Measurements from ENCODE around the gene HOTAIR. TPM values are rescaled to one million over a fixed set of nuclear protein-coding genes. Genes with fewer than 3 reads are reported as not detected.

HOTAIR gene
- total RNA-seq, 3 donors from 2014 or later (not counting 1 experiment from before 2014, with no cell fraction given): not detected

DNA sequence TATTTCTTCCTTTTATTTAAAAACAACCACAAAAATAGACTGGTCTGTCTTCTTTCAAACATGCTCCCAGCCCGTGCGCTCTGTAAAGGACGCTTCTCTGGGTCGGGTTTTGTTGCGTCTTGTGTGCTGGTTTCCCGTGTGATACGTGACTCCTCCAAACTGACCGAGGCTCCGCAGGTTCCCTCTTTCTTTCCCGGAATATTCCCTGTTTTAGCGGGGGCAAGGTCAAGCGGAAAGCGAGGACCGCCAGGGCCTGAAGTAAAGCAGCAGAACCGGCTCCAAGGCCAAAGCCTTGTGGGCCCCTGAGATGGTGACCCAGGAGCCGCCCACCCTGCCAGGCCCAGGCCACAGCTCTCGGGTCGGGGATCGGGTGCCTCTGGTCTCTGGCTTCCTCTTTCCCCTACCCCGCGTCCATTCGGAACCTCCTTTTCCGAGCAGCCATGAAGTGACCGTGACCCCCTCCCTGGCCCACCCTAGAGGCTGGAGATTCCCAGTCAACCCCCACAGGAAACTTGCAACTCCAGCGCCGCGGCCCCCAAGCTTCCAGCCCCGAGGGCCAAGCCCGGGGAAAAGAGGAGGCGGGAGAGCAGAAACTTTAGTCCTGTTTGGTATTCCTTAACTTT is 9.3 kb upstream of the HOTAIR start:
- Histone ChIP-seq H3K27ac (ENCODE audit: low read length) (no peak overlapping the region), H3K27me3 (ENCODE audit: control insufficient read depth, insufficient read depth, low read length) (peaks cover 86% of the 10 kb centered on the region), H3K9me3 (ENCODE audit: control insufficient read depth, insufficient read depth, low read length) (peaks cover 5% of the 10 kb centered on the region), H3K4me1 (ENCODE audit: control insufficient read depth, insufficient read depth, low read length) (peaks cover 23% of the 10 kb centered on the region), H3K4me3 (ENCODE audit: low read length) (no peak overlapping the region), H3K36me3 (ENCODE audit: control insufficient read depth, insufficient read depth, low read length) (no peaks in the 10 kb centered on the region)
- DNase-seq: no peak
- Mint-ChIP-seq H3K9me3 (no peaks in the 10 kb centered on the region), H3K27me3 (ENCODE audit: low read depth in 2 of 2) (peaks cover 86 to 88% of the 10 kb centered on the region in 2 donors), H3K4me3 (peak overlapping the region; percentile 35), H3K27ac (peak overlapping the region in 1 of 2 donors; percentile 43), H3K4me1 (peaks cover 14 to 33% of the 10 kb centered on the region in 2 donors), H3K36me3 (no peaks in the 10 kb centered on the region)
- intact Hi-C loops (cut with micrococcal nuclease): loop anchor here (10.0 kb wide), 1 partner anchor 189 kb away; no protein-coding TSS in a partner anchor
- WGBS (ENCODE audit: insufficient coverage): 6% methylated on average over 29 of the region's 30 CpGs
- no peak for ATAC-seq
- no peak for TF ChIP-seq CTCF (IDR thresholded peaks at IDR 0.05)

DNA sequence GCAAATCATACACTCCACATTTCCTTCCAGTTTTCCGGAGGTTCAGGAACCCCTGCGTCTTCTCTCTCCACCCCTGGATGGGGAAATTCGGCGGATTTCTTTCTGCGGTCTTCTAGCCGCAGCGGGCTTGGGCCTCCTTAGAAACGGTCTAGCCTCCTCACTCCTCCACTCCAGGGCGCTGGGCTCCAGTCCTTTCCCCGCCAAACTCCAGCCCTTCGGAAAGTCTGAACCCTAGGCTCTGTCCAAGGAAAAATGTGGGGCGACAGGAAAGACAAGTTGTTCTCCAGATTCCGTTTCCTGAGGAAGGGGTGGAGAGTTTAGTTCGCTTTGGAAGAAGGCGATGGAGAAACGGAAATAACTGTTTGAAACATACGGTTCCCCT is 8.8 kb upstream of the HOTAIR start:
- Histone ChIP-seq H3K4me1 (ENCODE audit: control insufficient read depth, insufficient read depth, low read length) (peaks cover 20% of the 10 kb centered on the region), H3K36me3 (ENCODE audit: control insufficient read depth, insufficient read depth, low read length) (no peaks in the 10 kb centered on the region), H3K4me3 (ENCODE audit: low read length) (no peak overlapping the region), H3K27ac (ENCODE audit: low read length) (no peak overlapping the region), H3K27me3 (ENCODE audit: control insufficient read depth, insufficient read depth, low read length) (peaks cover 86% of the 10 kb centered on the region), H3K9me3 (ENCODE audit: control insufficient read depth, insufficient read depth, low read length) (peaks cover 5% of the 10 kb centered on the region)
- no peak for TF ChIP-seq CTCF (IDR thresholded peaks at IDR 0.05)
- peak overlapping the region in 1 of 2 donors; percentile 43 for H3K27ac Mint-ChIP-seq
- 3% methylated on average over 14 of the region's 17 CpGs for WGBS (ENCODE audit: insufficient coverage)
- intact Hi-C loops (cut with micrococcal nuclease): loop anchor here (10.0 kb wide), 1 partner anchor 189 kb away; no protein-coding TSS in a partner anchor
- no peaks in the 10 kb centered on the region for H3K9me3 Mint-ChIP-seq
- H3K4me1 Mint-ChIP-seq: peaks cover 10 to 28% of the 10 kb centered on the region in 2 donors
- no peaks in the 10 kb centered on the region for H3K36me3 Mint-ChIP-seq
- DNase-seq: no peak
- no peak for ATAC-seq
- H3K4me3 Mint-ChIP-seq: peak overlapping the region; percentile 9
- peaks cover 85 to 88% of the 10 kb centered on the region in 2 donors for H3K27me3 Mint-ChIP-seq (ENCODE audit: low read depth in 2 of 2)

DNA sequence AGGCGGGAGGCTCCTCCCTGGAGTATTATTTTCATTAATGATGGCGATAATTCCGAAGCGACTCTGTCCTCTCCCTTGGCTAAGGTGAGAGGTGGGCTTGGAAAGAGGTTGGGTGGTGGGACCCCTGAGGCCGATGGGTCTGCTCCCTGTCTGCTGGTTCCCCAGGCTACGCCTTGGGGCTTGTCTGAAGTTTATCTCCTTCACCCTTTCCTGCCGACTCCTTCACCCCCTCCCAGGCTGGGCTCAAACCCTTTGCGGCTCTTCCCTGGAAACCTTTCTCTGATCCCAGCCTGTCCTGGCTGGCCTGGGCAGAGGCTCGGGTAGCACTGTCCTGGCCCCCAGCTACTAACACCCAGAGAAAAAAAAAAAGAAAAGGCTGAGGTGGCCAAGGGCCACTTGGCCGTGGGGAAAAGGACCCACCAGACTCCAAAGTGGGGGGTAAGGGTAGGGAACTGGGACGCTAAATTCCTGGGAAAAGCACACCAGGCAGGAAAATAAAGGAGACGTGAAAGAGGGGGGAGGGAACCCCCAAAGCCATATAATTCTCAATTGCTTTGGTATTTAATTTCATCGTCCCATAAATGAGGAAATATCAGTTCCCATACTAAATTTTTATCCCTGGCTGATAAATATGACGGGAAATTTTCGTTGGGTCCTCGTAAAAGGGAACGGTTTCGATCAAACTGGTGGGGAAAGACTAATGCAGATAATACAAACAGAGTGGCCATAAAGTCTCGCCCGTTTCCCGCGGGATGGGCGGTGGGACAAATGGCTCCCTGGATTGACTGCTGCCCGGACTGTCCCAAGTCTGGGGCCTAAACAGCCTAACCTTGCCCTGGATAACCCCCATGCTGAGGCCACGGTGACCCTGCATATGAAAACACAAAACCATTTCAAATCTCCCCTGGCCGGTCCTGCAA is 8.2 kb upstream of the HOTAIR start:
- intact Hi-C loops (cut with micrococcal nuclease): loop anchor here (10.0 kb wide), 1 partner anchor 188 kb away; no protein-coding TSS in a partner anchor
- Histone ChIP-seq H3K27ac (ENCODE audit: low read length) (no peak overlapping the region), H3K9me3 (ENCODE audit: control insufficient read depth, insufficient read depth, low read length) (peaks cover 5% of the 10 kb centered on the region), H3K36me3 (ENCODE audit: control insufficient read depth, insufficient read depth, low read length) (no peaks in the 10 kb centered on the region), H3K4me3 (ENCODE audit: low read length) (no peak overlapping the region), H3K4me1 (ENCODE audit: control insufficient read depth, insufficient read depth, low read length) (peaks cover 22% of the 10 kb centered on the region), H3K27me3 (ENCODE audit: control insufficient read depth, insufficient read depth, low read length) (peaks cover 83% of the 10 kb centered on the region)
- DNase-seq (no peak), ATAC-seq (no peak)
- 15% methylated on average over 25 of the region's 26 CpGs for WGBS (ENCODE audit: insufficient coverage)
- H3K27me3 Mint-ChIP-seq (ENCODE audit: low read depth in 2 of 2): peaks cover 84 to 88% of the 10 kb centered on the region in 2 donors
- H3K27ac Mint-ChIP-seq: peak overlapping the region in 1 of 2 donors; percentile 43
- H3K4me1 Mint-ChIP-seq: peaks cover 14 to 28% of the 10 kb centered on the region in 2 donors
- TF ChIP-seq CTCF (IDR thresholded peaks at IDR 0.05): no peak
- no peaks in the 10 kb centered on the region for H3K36me3 Mint-ChIP-seq
- peak overlapping the region; percentile 37 for H3K4me3 Mint-ChIP-seq
- H3K9me3 Mint-ChIP-seq: no peaks in the 10 kb centered on the region

All from natural killer cell (primary cell).